GM21619 (cell line): ENCODE data around the gene TMTC4.
"Not testable (repeated sequence)": the region's sequence is repeated elsewhere in the genome, so short reads cannot be mapped to it uniquely, and the experiment has no call there.

Experiments
- ATAC-seq: cut with Tn5 transposase; IDR thresholded peaks from one replicate; pipeline ENCODE4 v1.9.1; 2021; ENCODE audit not compliant: unreplicated experiment

TMTC4 gene

GRCh38 chr13:100589178-100589725 is 85.3 kb downstream of the TMTC4 start:
- ATAC-seq, result no peak

DNA sequence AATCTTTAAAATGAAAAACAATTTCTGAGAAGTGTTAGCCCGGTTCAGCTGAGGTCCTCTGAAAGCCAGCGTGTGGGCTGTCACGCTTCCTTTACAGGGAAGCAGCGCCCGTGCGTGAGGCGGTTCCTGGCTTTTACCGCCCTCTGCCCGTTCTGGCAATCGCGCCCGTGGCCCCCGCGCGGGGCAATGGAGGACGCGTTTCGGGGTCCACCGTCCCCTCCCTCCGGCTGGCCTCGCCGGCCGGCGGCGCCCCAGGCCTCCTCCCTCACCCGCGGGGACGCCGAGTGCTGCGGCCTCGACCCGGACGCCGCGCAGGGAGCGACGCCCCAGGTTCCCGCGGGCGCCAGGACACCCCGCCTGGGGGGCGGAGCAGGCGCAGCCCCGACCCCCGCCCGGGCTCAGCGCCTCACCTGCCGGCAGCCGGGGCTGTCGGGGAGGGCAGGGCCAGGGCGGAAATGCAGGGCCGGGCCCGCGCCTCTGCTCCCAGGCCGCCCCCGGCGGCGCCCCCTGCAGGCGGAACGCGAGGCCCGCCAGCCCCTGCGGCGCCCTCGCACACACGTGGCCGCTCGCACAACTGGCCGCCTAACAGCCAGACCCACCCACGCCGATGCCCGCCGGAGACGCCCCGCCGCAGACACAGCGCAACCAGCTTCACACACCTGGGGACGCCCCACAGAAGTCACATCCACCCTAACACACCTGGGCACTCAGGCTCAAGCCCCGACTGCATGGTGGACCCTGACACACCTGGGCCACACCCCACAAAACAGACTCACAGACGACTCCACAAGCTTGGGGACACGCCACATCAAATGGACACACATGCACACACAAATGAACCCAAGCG is 86.0 kb downstream of the TMTC4 start, which contains the start of gene GGACT:
Gene GGACT (minus strand): TSS at position 459 of the 847 bp plus-strand sequence. CDS start 56,198 bp downstream, outside the sequence.
- peak; percentile 96 for ATAC-seq

DNA sequence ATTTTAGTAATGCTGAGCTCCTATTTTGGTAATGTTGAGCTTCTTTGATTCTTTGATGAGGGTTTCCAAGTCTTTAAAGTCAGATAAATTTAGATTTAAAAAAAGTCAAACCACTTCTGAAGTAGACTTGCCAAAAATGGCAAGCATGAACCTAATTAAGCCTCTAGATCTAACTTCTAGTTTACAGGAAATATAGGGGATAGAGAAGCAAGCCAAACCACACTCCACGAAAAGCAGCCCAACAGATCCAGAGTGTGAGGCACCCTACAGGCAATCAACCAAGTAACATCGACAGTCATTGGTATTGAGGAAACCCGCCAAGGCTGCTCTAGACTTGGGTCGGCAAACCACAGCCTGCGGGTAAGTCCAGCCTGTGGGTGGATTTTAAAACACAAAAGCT is 89.7 kb downstream of the TMTC4 start:
- no peak for ATAC-seq

DNA sequence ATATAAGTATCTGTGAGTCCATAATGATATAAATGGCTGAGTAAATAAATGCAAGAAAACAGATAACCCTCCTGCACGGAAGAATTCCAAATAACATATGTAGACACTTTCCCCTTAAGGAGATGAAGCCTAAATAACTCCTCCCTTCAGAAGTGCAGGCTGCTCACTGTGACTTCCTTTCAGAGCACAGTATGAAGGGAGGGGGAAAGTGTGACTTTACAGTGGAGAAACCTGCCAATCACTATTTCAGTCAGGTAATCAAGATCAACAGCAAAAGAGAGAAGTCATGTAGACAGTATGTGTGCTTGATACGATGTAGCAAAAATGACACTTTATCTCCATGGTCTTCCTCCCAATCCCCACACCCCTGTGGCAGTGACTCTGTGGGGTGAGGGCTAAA is 93.1 kb downstream of the TMTC4 start:
- ATAC-seq, result no peak

GRCh38 chr13:100581030-100581429 is 93.6 kb downstream of the TMTC4 start:
- ATAC-seq, result no peak

- ATAC-seq, result no peak
Measured at GRCh38 chr13:100580045-100580444, 94.5 kb downstream of the TMTC4 start.

- not testable (repeated sequence) for ATAC-seq
Measured at GRCh38 chr13:100577239-100577638, 97.4 kb downstream of the TMTC4 start.

- ATAC-seq, result peak; percentile 96
Measured at GRCh38 chr13:100573121-100573520, 101.5 kb downstream of the TMTC4 start.

DNA sequence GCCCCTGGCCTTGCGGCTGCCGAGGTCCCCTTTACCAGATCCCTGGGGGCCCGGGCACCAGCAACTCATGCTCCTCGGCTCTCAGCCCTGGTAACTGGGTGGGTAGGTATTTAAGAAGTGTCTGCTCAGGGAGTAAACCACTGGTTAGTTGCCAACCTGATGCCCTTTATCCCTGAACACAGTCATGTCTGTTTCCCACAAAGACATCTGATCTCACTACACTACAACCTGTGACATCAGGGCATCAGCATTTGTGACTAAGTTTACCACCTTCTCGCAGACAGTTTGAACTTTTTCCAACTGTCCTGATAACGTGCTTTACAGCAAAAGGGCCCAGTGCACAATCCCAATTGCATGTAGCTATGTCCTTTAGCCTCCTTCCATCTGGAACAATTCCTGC is 108.1 kb downstream of the TMTC4 start:
- ATAC-seq, result no peak

DNA sequence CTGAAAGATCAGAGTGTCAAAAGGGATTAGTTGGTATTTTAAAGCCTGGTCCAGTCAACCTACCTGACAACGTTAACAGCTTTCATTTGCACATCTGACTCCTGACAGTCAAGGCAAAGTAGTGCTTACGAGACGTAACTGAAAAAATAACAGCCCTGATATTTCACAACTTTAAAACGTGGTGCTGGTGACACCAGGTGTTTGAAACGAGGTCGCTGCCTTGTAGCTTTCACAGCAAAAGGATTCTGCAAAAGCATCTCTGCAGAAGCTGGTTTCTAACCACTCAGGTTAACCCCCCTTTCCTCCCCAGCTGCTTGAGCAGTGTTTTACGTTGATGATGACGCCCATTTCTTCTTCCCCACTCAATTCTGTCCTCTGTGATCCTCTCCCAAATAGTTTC is 109.3 kb downstream of the TMTC4 start:
- no peak for ATAC-seq

- no peak for ATAC-seq
Measured at GRCh38 chr13:100564444-100565223, 110.0 kb downstream of the TMTC4 start.

- no peak for ATAC-seq
Measured at GRCh38 chr13:100563779-100564178, 110.8 kb downstream of the TMTC4 start.

- ATAC-seq, result no peak
Measured at GRCh38 chr13:100561599-100562204, 112.9 kb downstream of the TMTC4 start.

DNA sequence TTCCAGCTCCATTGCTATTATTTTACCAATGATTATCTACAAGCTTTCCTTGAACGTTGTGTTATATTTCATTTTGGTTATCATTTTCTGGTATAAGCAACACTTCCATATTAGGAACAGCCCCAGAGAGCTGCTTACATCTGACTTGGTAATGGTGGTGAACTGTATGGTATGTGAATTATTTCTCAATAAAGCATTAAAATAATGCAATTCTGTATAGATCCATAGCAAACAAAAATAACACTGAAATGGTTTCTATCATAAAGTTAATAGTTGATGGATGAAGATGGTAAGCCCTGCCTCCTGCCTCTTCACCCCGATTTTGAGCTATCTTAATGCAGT is 113.5 kb downstream of the TMTC4 start:
- ATAC-seq, result no peak

DNA sequence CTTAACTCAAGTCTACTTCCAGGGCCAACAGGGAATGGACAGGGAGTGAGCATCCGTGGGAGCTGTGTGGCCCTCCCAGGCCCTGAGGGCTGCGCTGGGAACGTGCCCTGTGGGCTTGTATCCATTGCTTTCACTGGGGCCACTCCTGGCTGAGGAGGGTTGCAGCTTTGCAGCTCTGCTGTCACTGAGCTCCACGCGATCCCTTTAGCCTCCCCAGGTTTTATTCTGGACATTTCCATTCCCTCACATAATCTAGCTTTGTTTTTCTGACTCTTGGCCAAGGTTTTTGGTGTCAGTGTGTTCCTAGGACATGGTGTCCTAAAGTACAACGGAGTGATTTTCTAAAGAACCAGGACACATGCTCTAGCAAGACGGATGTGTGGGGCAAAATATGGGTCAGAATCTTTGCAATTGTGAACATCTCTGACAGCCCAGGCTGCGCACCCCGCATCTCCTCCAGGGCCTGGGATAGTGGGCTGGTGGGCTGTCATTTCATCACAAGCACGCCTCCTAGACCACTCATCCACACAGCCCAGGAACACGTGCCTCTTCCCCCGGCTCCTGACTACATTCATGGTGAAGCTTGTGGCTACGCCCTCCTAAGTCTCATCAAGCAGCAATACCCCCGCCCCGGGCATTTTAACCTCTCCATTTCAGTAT is 114.0 kb downstream of the TMTC4 start:
- ATAC-seq, result no peak

DNA sequence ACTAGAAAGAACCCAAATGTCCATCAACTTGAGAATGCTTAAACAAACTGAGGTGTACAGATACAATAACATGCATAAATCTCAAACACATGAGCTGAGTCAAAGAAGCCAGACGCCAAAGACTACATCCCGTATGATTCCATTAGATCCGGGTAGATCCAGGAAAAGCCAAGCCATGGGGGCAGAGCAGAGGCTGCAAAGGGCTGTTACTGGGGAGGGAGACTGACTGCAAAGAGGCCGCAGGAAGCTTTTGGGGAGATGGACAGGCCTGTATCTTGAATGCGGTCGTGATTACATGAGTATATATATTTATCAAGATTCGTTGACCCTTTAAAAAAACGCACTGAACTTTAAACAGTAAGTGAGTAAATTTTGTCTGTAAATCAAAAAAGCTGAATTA is 114.7 kb downstream of the TMTC4 start:
- ATAC-seq, result no peak
